ENCODE measurements around the gene SF3B5.

The SF3B5 gene

GRCh38 chr6:144139817-144140216 lies 44.4 kb upstream of the SF3B5 start:
- H4K20me1 ChIP-seq (ENCODE audit: insufficient read depth, low read length, poor library complexity, severe bottlenecking), result no peaks in the 10 kb centered on the region
- no peaks in the 10 kb centered on the region for H3K79me2 ChIP-seq (ENCODE audit: insufficient read depth, low read length)
- H2AFZ ChIP-seq (ENCODE audit: low read length), result no peak overlapping the region
- no peaks in the 10 kb centered on the region for H3K4me1 ChIP-seq (ENCODE audit: insufficient read depth, low read length, poor library complexity, severe bottlenecking)
- H3K4me3 ChIP-seq (ENCODE audit: low read length, poor library complexity, severe bottlenecking), result no peak overlapping the region
- no peaks in the 10 kb centered on the region for H3K27me3 ChIP-seq (ENCODE audit: insufficient read depth, low read length, poor library complexity, severe bottlenecking)
- no peak overlapping the region for H3K9ac ChIP-seq (ENCODE audit: low read depth, low read length, poor library complexity, severe bottlenecking)
- no peaks in the 10 kb centered on the region for H3K9me3 ChIP-seq (ENCODE audit: insufficient read depth, low read depth, low read length)
- H3K4me2 ChIP-seq (ENCODE audit: low read depth, low read length, poor library complexity, severe bottlenecking), result no peak overlapping the region
- H3F3A ChIP-seq (ENCODE audit: low read depth), result no peaks in the 10 kb centered on the region
- H3K36me3 ChIP-seq (ENCODE audit: insufficient read depth, low read length), result no peaks in the 10 kb centered on the region
- no peaks in the 10 kb centered on the region for H3K9me2 ChIP-seq (replicated peaks; ENCODE audit: low read depth, low read length)
- TF ChIP-seq EZH2phosphoT487 (IDR thresholded peaks at IDR 0.05; ENCODE audit: borderline replicate concordance), result no peak
- no peak for TF ChIP-seq CTCF (conservative IDR thresholded peaks at IDR 0.05; ENCODE audit: low read length)

GRCh38 chr6:144138542-144138941 lies 43.2 kb upstream of the SF3B5 start:
- H3K9me3 ChIP-seq (ENCODE audit: insufficient read depth, low read depth, low read length), result no peaks in the 10 kb centered on the region

GRCh38 chr6:144134737-144135136 lies 39.4 kb upstream of the SF3B5 start:
- Histone ChIP-seq H3K79me2 (ENCODE audit: insufficient read depth, low read length) (no peaks in the 10 kb centered on the region), H2AFZ (ENCODE audit: low read length) (no peak overlapping the region), H4K20me1 (ENCODE audit: insufficient read depth, low read length, poor library complexity, severe bottlenecking) (no peaks in the 10 kb centered on the region), H3K4me2 (ENCODE audit: low read depth, low read length, poor library complexity, severe bottlenecking) (no peak overlapping the region), H3F3A (ENCODE audit: low read depth) (no peaks in the 10 kb centered on the region), H3K36me3 (ENCODE audit: insufficient read depth, low read length) (no peaks in the 10 kb centered on the region), H3K27me3 (ENCODE audit: insufficient read depth, low read length, poor library complexity, severe bottlenecking) (no peaks in the 10 kb centered on the region), H3K4me1 (ENCODE audit: insufficient read depth, low read length, poor library complexity, severe bottlenecking) (no peaks in the 10 kb centered on the region), H3K9me3 (ENCODE audit: insufficient read depth, low read depth, low read length) (no peaks in the 10 kb centered on the region), H3K9me2 (replicated peaks; ENCODE audit: low read depth, low read length) (no peaks in the 10 kb centered on the region), H3K9ac (ENCODE audit: low read depth, low read length, poor library complexity, severe bottlenecking) (no peak overlapping the region), H3K4me3 (ENCODE audit: low read length, poor library complexity, severe bottlenecking) (no peak overlapping the region)
- TF ChIP-seq EZH2phosphoT487 (IDR thresholded peaks at IDR 0.05; ENCODE audit: borderline replicate concordance) (no peak), CTCF (conservative IDR thresholded peaks at IDR 0.05; ENCODE audit: low read length) (no peak)

More at GRCh38 chr6:144138542-144138941, 43.2 kb upstream of the SF3B5 start:
- H3F3A ChIP-seq (ENCODE audit: low read depth), result no peaks in the 10 kb centered on the region
- no peak overlapping the region for H3K4me3 ChIP-seq (ENCODE audit: low read length, poor library complexity, severe bottlenecking)
- no peak for TF ChIP-seq CTCF (conservative IDR thresholded peaks at IDR 0.05; ENCODE audit: low read length)
- no peak for TF ChIP-seq EZH2phosphoT487 (IDR thresholded peaks at IDR 0.05; ENCODE audit: borderline replicate concordance)
- no peaks in the 10 kb centered on the region for H3K4me1 ChIP-seq (ENCODE audit: insufficient read depth, low read length, poor library complexity, severe bottlenecking)
- H3K9ac ChIP-seq (ENCODE audit: low read depth, low read length, poor library complexity, severe bottlenecking), result no peak overlapping the region
- no peaks in the 10 kb centered on the region for H3K27me3 ChIP-seq (ENCODE audit: insufficient read depth, low read length, poor library complexity, severe bottlenecking)
- no peaks in the 10 kb centered on the region for H3K36me3 ChIP-seq (ENCODE audit: insufficient read depth, low read length)
- H3K4me2 ChIP-seq (ENCODE audit: low read depth, low read length, poor library complexity, severe bottlenecking), result no peak overlapping the region
- H4K20me1 ChIP-seq (ENCODE audit: insufficient read depth, low read length, poor library complexity, severe bottlenecking), result no peaks in the 10 kb centered on the region
- H2AFZ ChIP-seq (ENCODE audit: low read length), result no peak overlapping the region
- no peaks in the 10 kb centered on the region for H3K79me2 ChIP-seq (ENCODE audit: insufficient read depth, low read length)
- no peaks in the 10 kb centered on the region for H3K9me2 ChIP-seq (replicated peaks; ENCODE audit: low read depth, low read length)
